OCI-LY1 (cell line): ENCODE data around the gene CNNM4.

ENCODE experiments used
- EZH2 ChIP-seq: fragments of 200-600 bp; sonication (generic), shearing (Covaris generic); IDR thresholded peaks from 2 replicates; pipeline ENCODE4 v1.8.0; 2017; ENCODE audit warnings: borderline replicate concordance, mixed run types, mild to moderate bottlenecking, antibody characterized with exemption, low read length, moderate library complexity, mixed read lengths
- TF ChIP-seq, protein P1 (sequence below): fragments of 200-600 bp; sonication (generic), shearing (Covaris generic); IDR thresholded peaks from 2 replicates; pipeline ENCODE4 v1.5.1; 2017; ENCODE audit warnings: mild to moderate bottlenecking, antibody characterized with exemption, low read length, moderate library complexity, mixed read lengths

DNA sequence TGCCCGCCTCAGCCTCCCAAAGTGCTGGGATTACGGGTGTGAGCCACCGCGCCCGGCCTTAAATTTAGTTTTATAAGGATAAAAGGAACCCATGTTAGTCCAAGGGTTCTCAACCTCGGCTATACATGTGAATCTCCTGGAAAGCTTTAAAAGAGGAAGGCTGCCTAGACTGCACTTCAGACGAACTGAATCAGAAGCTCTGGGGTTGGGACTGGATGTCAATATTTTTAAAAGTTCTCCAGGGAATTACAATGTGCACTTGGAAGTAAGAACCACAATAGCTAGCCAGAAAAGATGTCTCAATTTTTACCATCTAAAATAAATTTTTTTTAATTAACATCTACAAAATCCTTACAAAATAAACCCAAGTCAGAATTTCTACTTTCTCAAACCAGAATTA lies 31.0 kb upstream of the CNNM4 start:
- TF ChIP-seq, protein P1, sequence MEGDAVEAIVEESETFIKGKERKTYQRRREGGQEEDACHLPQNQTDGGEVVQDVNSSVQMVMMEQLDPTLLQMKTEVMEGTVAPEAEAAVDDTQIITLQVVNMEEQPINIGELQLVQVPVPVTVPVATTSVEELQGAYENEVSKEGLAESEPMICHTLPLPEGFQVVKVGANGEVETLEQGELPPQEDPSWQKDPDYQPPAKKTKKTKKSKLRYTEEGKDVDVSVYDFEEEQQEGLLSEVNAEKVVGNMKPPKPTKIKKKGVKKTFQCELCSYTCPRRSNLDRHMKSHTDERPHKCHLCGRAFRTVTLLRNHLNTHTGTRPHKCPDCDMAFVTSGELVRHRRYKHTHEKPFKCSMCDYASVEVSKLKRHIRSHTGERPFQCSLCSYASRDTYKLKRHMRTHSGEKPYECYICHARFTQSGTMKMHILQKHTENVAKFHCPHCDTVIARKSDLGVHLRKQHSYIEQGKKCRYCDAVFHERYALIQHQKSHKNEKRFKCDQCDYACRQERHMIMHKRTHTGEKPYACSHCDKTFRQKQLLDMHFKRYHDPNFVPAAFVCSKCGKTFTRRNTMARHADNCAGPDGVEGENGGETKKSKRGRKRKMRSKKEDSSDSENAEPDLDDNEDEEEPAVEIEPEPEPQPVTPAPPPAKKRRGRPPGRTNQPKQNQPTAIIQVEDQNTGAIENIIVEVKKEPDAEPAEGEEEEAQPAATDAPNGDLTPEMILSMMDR, result no peak
- TF ChIP-seq EZH2, result no peak
